ENCODE measurements around the gene LRMDA.
A peak's percentile ranks its signal among the peaks of the same experiment; 100 is the strongest.

Gene LRMDA

GRCh38 chr10:75649466-75649865 lies 218.0 kb downstream of the LRMDA start:
- DNase-seq = no peak

- DNase-seq = no peak
These were observed 219.2 kb downstream of the LRMDA start for GRCh38 chr10:75650648-75651047.

GRCh38 chr10:75651417-75651816 lies 220.0 kb downstream of the LRMDA start:
- DNase-seq = no peak

- no peak for DNase-seq
These were observed 220.8 kb downstream of the LRMDA start for GRCh38 chr10:75652146-75652740.

GRCh38 chr10:75653761-75654160 lies 222.3 kb downstream of the LRMDA start:
- no peak for DNase-seq

- DNase-seq = no peak
These were observed 222.8 kb downstream of the LRMDA start for GRCh38 chr10:75654171-75654771.

GRCh38 chr10:75654772-75655171 lies 223.3 kb downstream of the LRMDA start:
- DNase-seq = no peak

GRCh38 chr10:75655791-75656451 lies 224.5 kb downstream of the LRMDA start:
- no peak for DNase-seq

GRCh38 chr10:75657351-75657750 lies 225.9 kb downstream of the LRMDA start:
- no peak for DNase-seq

- DNase-seq = no peak
These were observed 226.6 kb downstream of the LRMDA start for GRCh38 chr10:75658036-75658435.

GRCh38 chr10:75658496-75658895 lies 227.1 kb downstream of the LRMDA start:
- no peak for DNase-seq

- DNase-seq = no peak
These were observed 227.5 kb downstream of the LRMDA start for GRCh38 chr10:75658915-75659314.

- DNase-seq = peak; percentile 45
These were observed 229.4 kb downstream of the LRMDA start for GRCh38 chr10:75660823-75661222.

- no peak for DNase-seq
These were observed 231.3 kb downstream of the LRMDA start for GRCh38 chr10:75662715-75663114.

GRCh38 chr10:75663947-75664664 lies 232.7 kb downstream of the LRMDA start:
- no peak for DNase-seq

- DNase-seq = no peak
These were observed 233.5 kb downstream of the LRMDA start for GRCh38 chr10:75664968-75665367.

GRCh38 chr10:75665707-75666106 lies 234.3 kb downstream of the LRMDA start:
- DNase-seq = no peak

GRCh38 chr10:75672111-75672671 lies 240.8 kb downstream of the LRMDA start:
- DNase-seq = no peak

- DNase-seq = no peak
These were observed 241.4 kb downstream of the LRMDA start for GRCh38 chr10:75672842-75673241.

GRCh38 chr10:75677541-75677940 lies 246.1 kb downstream of the LRMDA start:
- DNase-seq = no peak

- no peak for DNase-seq
These were observed 247.1 kb downstream of the LRMDA start for GRCh38 chr10:75678527-75678926.

GRCh38 chr10:75679536-75679935 lies 248.1 kb downstream of the LRMDA start:
- DNase-seq = no peak

- no peak for DNase-seq
These were observed 249.9 kb downstream of the LRMDA start for GRCh38 chr10:75681334-75681733.
